Pancreas (tissue), 10 donors: ENCODE data around the gene PLD4. TPM values are rescaled to one million over a fixed set of nuclear protein-coding genes. Genes with fewer than 3 reads are reported as not detected.
A peak's percentile ranks its signal among the peaks of the same experiment; 100 is the strongest.
"Not testable (repeated sequence)": the region's sequence is repeated elsewhere in the genome, so short reads cannot be mapped to it uniquely, and the experiment has no call there.

ENCODE experiments used
- ATAC-seq, 4 donors: fragments of 200-7000 bp; cut with Tn5 transposase; one replicate each; pipeline versions ENCODE4 v1.8.0 to v1.9.1; 2020; ENCODE audit warnings: mild to moderate bottlenecking in 4 of 4, moderate library complexity in 4 of 4
- DNase-seq, 6 donors: peaks; one replicate each; pipeline ENCODE4 v3.0.0-alpha.2; 2020
- FAIRE-seq: peaks from 2 replicates; lab custom pipeline; 2012; peaks lifted over from hg19 to GRCh38; lab: Jason Lieb, UNC
- H3K27ac ChIP-seq, 4 donors: fragments of 200-600 bp; sonication (generic); 1 replicate in 3 of 4; 2 replicates in 1 of 4; pipeline versions ENCODE4 v1.5.0 to v1.8.0; 2020
- H3K27me3 ChIP-seq, 4 donors: fragments of 200-600 bp; one replicate each; pipeline ENCODE4 v1.8.0; 2021
- H3K36me3 ChIP-seq, 3 donors: fragments of 200-600 bp; sonication (generic) in 1 of 3; one replicate each; pipeline versions ENCODE4 v1.5.0 to v1.8.0; 2020 to 2021
- H3K4me1 ChIP-seq, 3 donors: fragments of 200-600 bp; one replicate each; pipeline ENCODE4 v1.8.0; 2021
- H3K4me3 ChIP-seq, 4 donors: fragments of 200-600 bp; sonication (generic) in 2 of 4; one replicate each; pipeline versions ENCODE4 v1.5.0 to v1.8.0; 2020 to 2021
- H3K9me3 ChIP-seq, 4 donors: fragments of 200-600 bp; one replicate each; pipeline ENCODE4 v1.8.0; 2021
- WGBS, 2 donors: extraction: QIAGEN DNeasy Blood & Tissue Kit; methylation state at CpG; one replicate each; pipeline ENCODE4 v1.1.7; 2013; 5-methylcytosine and 5-hydroxymethylcytosine counted together
- intact Hi-C, 3 donors: fragments of 100-400 bp; cut with DNase I; formaldehyde crosslinking; loops; one replicate each; pipeline versions ENCODE4 v1.11.1 to v1.14.2; 2022
- polyA plus RNA-seq, 2 donors: library from polyadenylated mRNA; stranded (reverse); fragments of 200-250 nt; gene quantifications; one replicate each; pipeline ENCODE4 v1.2.3, GENCODE V29; 2013
- total RNA-seq, 6 donors: library from RNA; stranded (reverse); fragmentation: NEBNext Ultra II Directional in 4 of 6; extraction: Animal tissue kit (Norgen Biotek cat#: 25700) in 4 of 6; gene quantifications; one replicate each; pipeline versions ENCODE4 v1.2.1 to v1.2.4, GENCODE V29; 2021 to 2023
- TF ChIP-seq, protein P1 (sequence below), 4 donors: fragments of 200-600 bp; sonication (generic) in 3 of 4; IDR thresholded peaks; one replicate each; pipeline versions ENCODE4 v1.5.0 to v1.8.0; 2021; ENCODE audit warnings: antibody characterized with exemption in 4 of 4
- donor health status: healthy with polysubstance abuse.
- donor health status: DM: no; HTN: no; CAD: no; lungs with moderate emphysema.
- donor health status: DM: no; HTN: no; CAD: no.
- donor health status: control.
- donor health status: control.
- donor health status: Bipolar disorder and iron deficiency.
- donor health status: DM: yes; HTN: yes; CAD: no.
- donor health status: DM: no; HTN: no; CAD: no.
- donor health status: DM: no; HTN: no; CAD: no.
- donor health status: DM: yes; HTN: yes; CAD: no.

Gene PLD4
- total and polyA plus RNA-seq, 8 donors = 0.19 to 12.5 (median 0.52) TPM

DNA sequence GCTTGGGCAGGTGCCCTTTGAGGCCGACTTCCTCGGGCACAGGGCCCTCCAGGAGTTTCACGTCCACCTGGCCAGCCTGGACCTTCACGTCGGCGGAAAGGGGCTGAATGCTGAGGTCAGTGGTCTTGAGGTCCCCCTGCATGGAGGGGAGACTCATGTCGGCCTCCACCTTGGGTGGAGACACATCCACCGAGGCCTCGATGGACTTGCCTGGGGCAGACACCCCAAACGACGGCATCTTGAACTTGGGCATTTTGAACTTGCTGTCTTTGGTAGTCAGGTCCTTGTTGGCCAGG lies 24.0 kb downstream of the PLD4 start:
- no peak overlapping the region for H3K27ac ChIP-seq
- H3K9me3 ChIP-seq = no peaks in the 10 kb centered on the region
- TF ChIP-seq, protein P1, sequence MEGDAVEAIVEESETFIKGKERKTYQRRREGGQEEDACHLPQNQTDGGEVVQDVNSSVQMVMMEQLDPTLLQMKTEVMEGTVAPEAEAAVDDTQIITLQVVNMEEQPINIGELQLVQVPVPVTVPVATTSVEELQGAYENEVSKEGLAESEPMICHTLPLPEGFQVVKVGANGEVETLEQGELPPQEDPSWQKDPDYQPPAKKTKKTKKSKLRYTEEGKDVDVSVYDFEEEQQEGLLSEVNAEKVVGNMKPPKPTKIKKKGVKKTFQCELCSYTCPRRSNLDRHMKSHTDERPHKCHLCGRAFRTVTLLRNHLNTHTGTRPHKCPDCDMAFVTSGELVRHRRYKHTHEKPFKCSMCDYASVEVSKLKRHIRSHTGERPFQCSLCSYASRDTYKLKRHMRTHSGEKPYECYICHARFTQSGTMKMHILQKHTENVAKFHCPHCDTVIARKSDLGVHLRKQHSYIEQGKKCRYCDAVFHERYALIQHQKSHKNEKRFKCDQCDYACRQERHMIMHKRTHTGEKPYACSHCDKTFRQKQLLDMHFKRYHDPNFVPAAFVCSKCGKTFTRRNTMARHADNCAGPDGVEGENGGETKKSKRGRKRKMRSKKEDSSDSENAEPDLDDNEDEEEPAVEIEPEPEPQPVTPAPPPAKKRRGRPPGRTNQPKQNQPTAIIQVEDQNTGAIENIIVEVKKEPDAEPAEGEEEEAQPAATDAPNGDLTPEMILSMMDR (IDR thresholded peaks at IDR 0.05) = no peak
- FAIRE-seq (no peak), DNase-seq (no peak), ATAC-seq (no peak)
- H3K27me3 ChIP-seq = no peaks in the 10 kb centered on the region
- WGBS, 2 donors = 74 to 94% methylated on average over 8 to 9 of the region's 11 CpGs
- no peaks in the 10 kb centered on the region for H3K36me3 ChIP-seq
- intact Hi-C loops = no loop called here
- no peak overlapping the region for H3K4me3 ChIP-seq
- H3K4me1 ChIP-seq = no peaks in the 10 kb centered on the region

DNA sequence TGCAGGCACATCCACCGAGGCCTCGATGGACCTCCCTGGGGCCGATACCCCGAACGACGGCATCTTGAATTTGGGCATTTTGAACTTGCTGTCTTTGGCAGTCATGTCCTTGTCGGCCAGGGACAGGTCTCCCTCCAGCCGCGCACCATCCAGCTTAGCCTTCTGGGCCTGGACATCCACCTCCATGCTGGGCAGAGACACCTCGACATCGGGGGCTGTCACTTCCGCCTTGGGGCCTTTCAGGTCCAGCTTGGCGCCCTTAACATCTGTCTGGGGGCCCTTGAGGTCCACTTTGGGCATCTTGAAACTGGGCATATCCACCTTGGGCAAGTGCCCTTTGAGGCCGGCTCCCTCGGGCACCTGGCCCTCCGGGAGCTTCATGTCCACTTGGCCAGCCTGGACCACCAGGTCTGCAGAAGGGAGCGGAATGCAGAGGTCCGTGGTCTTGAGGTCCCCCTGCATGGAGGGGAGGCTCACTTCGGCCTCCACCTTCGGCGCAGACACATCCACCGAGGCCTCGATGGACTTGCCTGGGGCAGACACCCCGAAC lies 24.8 kb downstream of the PLD4 start:
- FAIRE-seq, H3K4me3 ChIP-seq, ATAC-seq, H3K4me1 ChIP-seq, H3K27me3 ChIP-seq, H3K36me3 ChIP-seq, H3K27ac ChIP-seq, H3K9me3 ChIP-seq, intact Hi-C loops: not testable (repeated sequence)
- DNase-seq = peak in 1 of 6 donors; percentile 17
- 89 to 92% methylated on average over 18 to 24 of the region's 24 CpGs for WGBS, 2 donors

DNA sequence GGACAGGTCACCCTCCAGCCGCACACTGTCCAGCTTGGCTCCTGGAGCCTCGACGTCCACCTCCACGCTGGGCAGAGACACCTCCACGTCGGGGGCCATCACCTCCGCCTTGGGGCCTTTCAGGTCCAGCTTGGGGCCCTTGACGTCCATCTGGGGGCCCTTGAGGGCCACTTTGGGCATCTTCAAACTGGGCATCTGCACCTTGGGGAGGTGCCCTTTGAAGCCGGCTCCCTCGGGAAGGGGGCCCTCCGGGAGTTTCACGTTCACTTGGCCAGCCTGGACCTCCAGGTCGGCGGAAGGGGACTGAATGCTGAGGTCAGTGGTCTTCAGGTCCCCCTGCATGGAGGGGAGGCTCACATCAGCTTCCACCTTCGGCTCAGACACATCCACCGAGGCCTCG lies 25.3 kb downstream of the PLD4 start:
- Histone ChIP-seq H3K36me3 (no peaks in the 10 kb centered on the region), H3K9me3 (no peaks in the 10 kb centered on the region), H3K4me3 (no peak overlapping the region), H3K27me3 (no peaks in the 10 kb centered on the region), H3K4me1 (no peaks in the 10 kb centered on the region), H3K27ac (no peak overlapping the region)
- DNase-seq (peak in 1 of 6 donors; percentile 7), FAIRE-seq (no peak), ATAC-seq (no peak)
- intact Hi-C loops = no loop called here
- TF ChIP-seq, protein P1 (IDR thresholded peaks at IDR 0.05) = no peak
- 81 to 92% methylated on average over 15 to 17 of the region's 17 CpGs for WGBS, 2 donors

DNA sequence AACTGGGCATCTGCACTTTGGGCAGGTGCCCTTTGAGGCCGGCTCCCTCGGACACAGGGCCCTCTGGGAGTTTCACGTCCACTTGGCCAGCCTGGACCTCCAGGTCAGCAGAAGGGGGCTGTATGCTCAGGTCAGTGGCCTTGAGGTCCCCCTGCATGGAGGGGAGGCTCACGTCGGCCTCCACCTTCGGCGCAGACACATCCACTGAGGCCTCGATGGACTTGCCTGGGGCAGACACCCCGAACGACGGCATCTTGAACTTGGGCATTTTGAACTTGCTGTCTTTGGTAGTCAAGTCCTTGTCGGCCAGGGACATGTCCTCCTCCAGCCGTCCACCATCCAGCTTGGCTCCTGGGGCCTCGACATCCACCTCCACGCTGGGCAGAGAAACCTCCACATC lies 26.0 kb downstream of the PLD4 start:
- H3K9me3 ChIP-seq, H3K27me3 ChIP-seq, H3K4me3 ChIP-seq, H3K27ac ChIP-seq, FAIRE-seq, H3K36me3 ChIP-seq, H3K4me1 ChIP-seq, intact Hi-C loops, ATAC-seq: not testable (repeated sequence)
- WGBS, 2 donors = 80 to 90% methylated on average over 7 to 11 of the region's 15 CpGs
- peak in 1 of 6 donors; percentile 7 for DNase-seq

DNA sequence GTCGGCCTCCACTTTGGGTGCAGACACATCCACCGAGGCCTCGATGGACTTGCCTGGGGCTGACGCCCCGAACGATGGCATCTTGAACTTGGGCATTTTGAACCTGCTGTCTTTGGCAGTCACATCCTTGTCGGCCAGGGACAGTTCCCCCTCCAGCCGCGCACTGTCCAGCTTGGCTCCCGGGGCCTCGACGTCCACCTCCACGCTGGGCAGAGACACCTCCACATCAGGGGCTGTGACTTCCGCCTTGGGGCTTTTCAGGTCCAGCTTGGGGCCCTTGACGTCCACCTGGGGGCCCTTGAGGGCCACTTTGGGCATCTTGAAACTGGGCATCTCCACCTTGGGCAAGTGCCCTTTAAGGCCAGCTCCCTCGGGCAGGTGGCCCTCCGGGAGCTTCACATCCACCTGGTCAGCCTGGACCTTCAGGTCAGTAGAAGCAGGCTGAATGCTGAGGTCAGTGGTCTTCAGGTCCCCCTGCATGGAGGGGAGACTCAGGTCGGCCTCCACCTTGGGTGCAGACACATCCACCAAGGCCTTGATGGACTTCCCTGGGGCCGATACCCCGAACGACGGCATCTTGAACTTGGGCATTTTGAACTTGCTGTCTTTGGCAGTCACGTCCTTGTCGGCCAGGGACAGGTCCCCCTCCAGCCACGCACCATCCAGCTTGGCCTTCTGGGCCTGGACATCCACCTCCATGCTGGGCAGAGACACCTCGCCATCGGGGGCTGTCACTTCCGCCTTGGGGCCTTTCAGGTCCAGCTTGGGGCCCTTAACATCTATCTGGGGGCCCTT lies 27.4 kb downstream of the PLD4 start:
- peak in 3 of 6 donors; percentile 17 to 46 (median 43) for DNase-seq
- H3K4me3 ChIP-seq, intact Hi-C loops, FAIRE-seq, H3K9me3 ChIP-seq, H3K36me3 ChIP-seq, H3K27ac ChIP-seq, H3K4me1 ChIP-seq, ATAC-seq, H3K27me3 ChIP-seq: not testable (repeated sequence)
- 75 to 82% methylated on average over 27 to 28 of the region's 28 CpGs for WGBS, 2 donors

DNA sequence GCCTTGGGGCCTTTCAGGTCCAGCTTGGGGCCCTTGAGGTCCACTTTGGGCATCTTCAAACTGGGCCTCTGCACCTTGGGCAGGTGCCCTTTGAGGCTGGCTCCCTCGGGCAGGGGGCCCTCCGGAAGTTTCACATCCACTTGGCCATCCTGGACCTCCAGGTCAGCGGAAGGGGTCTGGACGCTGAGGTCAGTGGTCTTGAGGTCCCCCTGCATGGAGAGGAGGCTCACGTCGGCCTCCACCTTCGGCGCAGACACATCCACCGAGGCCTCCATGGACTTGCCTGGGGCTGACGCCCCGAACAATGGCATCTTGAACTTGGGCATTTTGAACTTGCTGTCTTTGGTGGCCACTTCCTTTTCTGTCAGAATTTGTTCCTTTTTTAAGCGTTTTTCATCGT lies 28.4 kb downstream of the PLD4 start:
- intact Hi-C loops = no loop called here

More for the DNA sequence above, 28.4 kb downstream of the PLD4 start:
- ATAC-seq (no peak), FAIRE-seq (no peak), DNase-seq (peak in 2 of 6 donors; percentile 17 to 47)
- TF ChIP-seq, protein P1 (IDR thresholded peaks at IDR 0.05) = no peak
- no peaks in the 10 kb centered on the region for H3K27me3 ChIP-seq
- no peak overlapping the region for H3K27ac ChIP-seq
- H3K9me3 ChIP-seq = no peaks in the 10 kb centered on the region
- H3K36me3 ChIP-seq = no peaks in the 10 kb centered on the region
- no peak overlapping the region for H3K4me3 ChIP-seq
- H3K4me1 ChIP-seq = no peaks in the 10 kb centered on the region
- 79 to 88% methylated on average over 13 of the region's 13 CpGs for WGBS, 2 donors
